ENCODE results near the gene HOTAIR. TPM values are rescaled to one million over a fixed set of nuclear protein-coding genes. Genes with fewer than 3 reads are reported as not detected.
A peak's percentile ranks its signal among the peaks of the same experiment; 100 is the strongest.

The HOTAIR gene
- total RNA-seq, 1 donor from 2014 or later, result not detected

DNA sequence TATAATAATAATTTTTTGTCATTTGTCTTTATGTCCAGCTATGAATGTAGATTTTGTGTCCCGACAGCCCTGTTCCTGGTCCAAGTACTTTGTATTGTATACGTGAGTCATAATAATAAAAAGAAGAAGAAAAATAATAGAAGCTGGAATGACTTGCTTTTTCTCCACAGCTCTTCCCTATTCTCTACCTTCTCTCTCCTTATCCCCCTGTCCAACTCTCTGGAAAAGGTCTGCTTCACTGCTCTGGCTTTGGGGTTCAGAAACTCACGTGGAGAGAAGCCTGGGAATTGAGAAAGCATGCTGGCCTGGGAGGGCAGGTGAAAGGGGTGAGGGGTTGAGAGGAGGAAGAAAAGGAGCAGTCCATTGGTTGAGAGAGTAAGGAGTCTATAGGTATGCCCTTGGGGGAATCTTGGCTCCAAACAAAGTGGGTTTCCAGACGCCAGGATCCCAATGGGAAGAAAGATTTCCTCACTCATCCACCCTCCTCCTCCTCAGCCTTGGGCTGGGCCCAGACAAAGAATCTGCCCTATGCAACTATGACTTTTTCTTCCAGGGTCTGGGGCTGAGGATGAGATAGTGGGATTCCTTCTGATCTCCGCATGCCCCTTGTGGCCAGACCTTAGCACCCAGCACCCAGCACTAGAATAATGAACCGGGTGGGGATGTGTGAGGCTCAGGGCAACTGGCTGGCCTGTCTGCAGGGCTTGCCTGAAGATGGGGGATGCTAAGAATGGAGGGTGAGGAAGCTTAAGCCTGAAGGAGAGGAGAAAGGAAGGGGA lies 38.1 kb upstream of the HOTAIR start:
- no peak for DNase-seq (ENCODE audit: low spot score)
- intact Hi-C loops (cut with DNase I), result no loop called here

DNA sequence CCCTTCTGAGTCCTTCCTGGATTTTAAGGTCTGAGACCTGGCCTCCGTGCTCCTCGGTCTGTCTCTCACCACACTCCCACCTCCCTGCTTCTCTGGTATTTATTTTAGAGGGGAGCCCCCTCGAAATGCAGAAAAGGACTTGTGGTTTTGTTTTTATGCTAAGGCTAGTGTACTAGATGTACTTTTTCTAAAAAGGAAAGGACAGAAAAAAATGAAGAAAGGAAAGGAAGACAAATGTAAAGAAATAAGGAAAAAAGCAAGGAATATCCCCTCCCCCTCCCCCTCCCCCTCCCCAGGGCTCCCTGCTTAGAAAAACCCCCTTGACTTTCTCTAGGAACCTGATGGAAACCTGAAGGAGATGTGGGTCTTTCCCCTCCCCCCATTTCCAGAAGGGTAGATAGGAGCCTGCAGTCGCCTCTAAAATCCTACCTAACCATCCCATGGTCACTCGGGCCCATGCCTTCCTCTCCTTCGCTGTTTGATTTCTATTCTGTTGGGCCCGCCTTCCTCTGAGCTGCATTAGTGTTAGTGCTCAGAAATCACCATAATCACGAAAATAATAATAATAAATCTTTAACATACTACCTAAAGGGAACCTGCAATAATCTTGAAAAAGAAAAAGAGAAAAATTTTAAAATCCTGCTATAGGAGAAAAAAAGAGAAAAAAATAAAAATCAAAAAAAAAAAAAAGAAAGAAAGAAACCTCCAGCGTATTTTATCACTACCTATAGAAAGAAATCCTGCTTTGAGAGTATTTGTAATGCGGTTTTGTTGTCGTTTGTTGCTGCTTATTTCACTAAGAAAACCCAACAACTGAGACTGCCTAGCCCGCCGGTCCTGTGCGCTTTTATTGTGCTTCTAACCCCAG lies 37.1 kb upstream of the HOTAIR start:
- intact Hi-C loops (cut with DNase I), result no loop called here
- DNase-seq (ENCODE audit: low spot score), result no peak

DNA sequence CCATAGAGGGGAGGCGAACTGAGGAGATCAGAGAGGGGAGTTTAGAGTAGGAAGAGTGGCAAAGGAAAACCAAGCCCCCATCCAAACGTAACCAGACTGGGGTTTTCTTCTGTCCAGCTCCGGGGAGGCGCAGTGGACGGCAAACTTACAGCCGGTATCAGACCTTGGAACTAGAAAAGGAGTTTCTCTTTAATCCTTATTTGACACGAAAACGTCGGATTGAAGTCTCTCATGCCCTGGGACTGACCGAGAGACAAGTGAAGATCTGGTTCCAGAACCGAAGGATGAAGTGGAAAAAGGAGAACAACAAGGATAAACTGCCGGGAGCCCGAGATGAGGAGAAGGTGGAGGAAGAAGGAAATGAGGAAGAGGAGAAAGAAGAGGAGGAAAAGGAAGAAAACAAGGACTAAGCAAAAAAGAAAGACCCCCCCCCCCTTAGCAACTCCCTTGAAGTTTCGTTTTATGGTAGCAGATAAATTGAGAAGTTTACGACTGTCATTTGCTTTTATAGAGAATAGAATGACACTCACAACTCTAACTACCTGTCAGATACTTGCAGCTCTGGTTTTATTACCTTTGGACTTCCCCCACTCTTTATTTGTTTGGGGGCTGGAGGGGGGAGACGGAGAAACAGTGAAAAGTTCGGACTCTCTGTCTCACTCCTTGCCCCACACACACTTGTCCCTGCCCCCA lies 36.4 kb upstream of the HOTAIR start:
- intact Hi-C loops (cut with DNase I), result no loop called here
- DNase-seq (ENCODE audit: low spot score), result no peak

DNA sequence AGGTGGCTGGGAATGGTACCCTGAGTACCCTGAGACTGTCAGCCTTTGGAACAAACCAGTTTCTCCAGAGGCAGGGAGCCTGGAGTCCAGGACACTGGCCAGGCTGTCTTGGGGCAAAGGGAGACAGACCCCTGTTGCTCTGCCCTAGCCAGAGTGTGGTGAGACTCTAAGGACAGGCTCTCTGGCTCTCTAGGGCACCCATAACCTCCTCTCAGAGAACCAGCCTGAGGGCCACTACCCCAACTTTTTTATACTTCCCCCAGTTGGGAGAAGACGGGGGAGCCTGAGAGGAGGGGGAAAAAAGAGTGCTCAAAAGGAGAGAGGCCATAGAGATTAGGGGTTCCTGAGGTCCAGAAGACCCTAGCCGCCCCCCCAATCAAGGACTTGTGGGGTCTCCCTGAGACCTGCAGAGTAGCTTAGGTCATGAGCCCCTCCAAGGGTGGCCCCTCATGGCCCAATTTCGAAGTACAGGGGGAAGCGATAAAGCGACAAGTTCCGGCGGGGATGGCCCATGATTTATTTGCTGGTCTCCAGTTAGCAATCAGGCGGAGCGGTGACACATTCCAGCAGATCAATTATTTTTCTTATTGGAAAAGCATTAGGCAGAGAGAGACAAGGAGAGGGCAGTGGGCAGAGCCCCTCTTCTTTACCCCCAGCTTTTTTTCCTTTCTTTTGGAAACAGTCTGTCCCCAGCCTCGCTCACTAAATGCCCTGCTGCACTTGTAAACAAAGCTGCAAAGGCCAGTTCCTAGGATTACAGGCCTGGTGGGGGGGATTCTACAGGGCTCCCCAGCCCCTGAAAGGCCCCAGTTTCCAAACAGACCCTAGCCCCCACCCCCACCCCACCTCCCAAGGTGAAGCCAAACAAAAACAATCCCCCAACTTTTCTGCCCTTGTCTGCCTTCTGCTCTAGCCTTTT lies 35.6 kb upstream of the HOTAIR start:
- intact Hi-C loops (cut with DNase I), result no loop called here
- no peak for DNase-seq (ENCODE audit: low spot score)

DNA sequence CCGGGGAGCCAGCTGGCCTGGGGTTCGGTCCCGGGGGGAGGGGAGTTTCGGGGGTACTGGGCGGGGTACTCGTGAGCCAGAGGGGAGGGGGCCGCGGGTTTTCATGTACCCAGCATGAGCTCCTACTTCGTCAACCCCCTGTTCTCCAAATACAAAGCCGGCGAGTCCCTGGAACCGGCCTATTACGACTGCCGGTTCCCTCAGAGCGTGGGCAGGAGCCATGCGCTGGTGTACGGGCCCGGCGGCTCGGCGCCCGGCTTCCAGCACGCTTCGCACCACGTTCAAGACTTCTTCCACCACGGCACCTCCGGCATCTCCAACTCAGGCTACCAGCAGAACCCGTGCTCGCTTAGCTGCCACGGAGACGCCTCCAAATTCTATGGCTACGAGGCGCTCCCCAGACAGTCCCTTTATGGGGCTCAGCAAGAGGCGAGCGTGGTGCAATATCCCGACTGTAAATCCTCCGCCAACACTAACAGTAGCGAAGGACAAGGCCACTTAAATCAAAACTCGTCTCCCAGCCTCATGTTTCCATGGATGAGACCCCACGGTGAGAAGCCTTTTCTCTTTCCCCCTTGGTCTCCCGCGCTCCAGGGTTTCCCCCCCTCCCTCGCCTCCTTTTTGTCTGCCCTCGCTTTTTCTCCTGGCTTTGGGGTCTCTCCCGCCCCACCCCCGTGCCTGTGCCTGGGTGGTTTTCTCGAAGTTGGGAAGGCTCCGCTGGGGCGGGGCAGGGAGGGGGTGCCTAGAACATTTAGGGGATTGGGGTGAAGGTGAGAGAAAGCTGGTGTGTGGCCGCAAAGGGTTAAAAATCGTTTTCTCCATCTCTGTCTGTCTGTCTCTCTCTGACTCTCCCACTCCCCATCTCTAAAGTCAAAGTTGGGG lies 34.7 kb upstream of the HOTAIR start:
- intact Hi-C loops (cut with DNase I), result no loop called here
- DNase-seq (ENCODE audit: low spot score), result no peak

DNA sequence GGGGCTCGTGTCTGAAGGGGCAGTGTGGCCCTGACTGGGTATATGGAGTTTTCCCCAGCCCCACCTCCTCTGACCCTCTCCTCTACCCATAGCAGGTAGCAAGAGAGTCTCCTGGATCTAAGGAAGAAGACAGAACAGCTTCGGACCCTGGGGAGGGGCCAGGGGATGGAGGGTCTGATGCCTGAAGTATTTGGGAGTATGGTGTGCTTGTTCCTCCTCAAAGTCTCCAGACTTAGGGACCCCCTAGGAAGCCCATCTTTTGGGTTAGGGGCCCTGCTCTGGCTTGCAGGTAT lies 33.5 kb upstream of the HOTAIR start:
- no peak for DNase-seq (ENCODE audit: low spot score)
- intact Hi-C loops (cut with DNase I), result no loop called here

DNA sequence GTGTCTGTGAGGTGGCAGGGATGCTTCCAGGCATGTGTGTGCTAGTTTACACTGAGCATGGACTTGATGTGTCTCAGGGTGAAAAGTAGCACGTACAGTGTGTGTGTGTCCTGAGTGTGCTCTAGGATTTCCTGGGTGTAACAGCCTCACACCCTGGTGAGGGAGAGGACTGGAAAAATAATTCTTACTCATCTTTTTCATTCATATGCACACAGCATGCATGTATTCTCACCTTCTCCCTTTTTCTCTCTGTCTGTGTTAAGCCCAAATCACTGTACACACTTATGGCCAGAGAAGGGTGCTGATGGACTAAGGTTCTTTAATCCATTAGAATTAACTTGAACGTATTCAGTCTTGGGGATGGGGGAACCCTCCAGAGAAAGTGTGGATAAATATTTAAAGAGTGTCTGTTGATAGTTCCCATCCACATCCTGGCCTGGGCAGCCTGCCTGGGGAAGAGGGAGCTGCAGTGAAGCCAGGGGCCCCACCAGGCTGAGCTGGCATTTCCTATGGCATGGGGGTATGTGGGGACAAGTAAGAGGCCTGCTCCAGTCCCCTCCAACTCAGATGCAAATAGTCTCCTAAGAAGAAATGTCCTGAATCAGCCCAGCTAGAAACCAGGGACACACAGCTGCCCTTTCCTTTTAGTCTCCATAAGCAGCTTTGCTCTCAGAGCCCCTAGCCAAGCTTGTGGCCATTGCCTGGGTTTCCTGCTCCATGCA lies 32.9 kb upstream of the HOTAIR start:
- intact Hi-C loops (cut with DNase I), result loop anchor here (2.0 kb wide), 1 partner anchor 193 kb away; no protein-coding TSS in a partner anchor
- DNase-seq (ENCODE audit: low spot score), result no peak

DNA sequence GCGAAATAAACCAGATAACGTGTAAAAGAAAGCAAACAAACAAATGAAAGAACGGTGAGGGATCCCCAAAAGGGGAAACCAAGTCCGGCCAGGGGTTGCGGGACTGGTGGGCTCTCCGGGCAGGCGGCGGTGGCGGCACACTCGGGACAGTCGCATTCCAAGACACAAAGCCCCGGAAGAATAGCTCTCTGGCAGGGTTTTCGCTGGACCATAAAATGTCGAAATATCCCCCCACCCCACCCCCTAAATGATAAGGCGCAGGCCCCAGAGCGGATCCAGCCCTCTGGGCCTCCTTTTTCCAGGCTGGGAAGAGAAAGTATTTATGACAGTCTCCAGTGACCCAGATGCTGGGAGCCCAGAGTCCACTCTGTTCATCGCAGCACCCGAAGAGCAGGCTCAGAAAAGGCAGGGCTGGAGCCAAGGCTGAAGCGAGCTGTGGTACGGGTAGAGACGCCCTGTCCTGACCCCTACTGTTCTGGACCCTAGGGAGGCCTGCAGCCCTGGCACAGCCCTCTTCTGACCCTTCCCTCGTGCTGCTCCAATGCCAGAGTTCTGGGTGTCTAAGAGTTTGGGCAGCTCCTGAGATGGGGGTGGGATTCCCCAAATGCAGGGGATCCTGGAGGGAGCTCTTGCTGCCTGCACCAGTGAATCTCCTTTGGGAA lies 31.9 kb upstream of the HOTAIR start:
- DNase-seq (ENCODE audit: low spot score), result no peak
- intact Hi-C loops (cut with DNase I), result loop anchor here (2.0 kb wide), 1 partner anchor 194 kb away; no protein-coding TSS in a partner anchor

DNA sequence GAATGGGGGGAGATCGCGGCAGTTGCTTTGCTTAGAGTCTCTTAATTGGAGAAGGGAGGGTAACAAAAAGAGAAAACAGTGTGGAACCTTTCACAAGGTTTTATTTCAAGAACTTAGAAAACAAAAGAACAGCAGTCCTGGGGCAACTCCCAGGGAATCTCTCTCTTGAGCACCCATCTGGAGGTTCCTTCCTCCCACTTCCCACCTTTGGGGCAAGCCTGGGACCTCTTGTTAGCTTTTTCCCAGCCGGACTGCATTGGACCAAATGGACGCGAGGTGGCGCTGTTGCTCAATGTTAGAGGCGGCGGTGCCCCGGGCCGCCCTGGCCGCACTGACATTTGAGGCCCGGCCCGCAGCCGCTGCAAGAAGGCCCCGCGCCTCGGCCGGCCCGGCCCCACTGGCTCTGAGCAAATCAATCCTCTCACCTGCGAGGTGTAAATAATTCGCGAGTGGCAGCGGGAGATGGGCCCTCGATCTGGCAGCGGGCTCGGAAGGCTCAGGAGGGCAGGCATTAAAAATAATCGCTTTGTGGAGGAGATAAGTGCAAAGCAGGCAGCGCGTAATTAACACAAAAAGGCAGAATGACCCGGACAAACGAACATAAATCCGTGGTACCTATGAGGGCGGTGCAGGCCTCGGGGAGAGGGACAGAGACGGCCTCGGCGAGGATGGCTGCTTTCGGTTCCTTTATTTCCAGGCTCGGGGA lies 31.3 kb upstream of the HOTAIR start:
- intact Hi-C loops (cut with DNase I), result loop anchor here (2.0 kb wide), 1 partner anchor 195 kb away; no protein-coding TSS in a partner anchor

DNA sequence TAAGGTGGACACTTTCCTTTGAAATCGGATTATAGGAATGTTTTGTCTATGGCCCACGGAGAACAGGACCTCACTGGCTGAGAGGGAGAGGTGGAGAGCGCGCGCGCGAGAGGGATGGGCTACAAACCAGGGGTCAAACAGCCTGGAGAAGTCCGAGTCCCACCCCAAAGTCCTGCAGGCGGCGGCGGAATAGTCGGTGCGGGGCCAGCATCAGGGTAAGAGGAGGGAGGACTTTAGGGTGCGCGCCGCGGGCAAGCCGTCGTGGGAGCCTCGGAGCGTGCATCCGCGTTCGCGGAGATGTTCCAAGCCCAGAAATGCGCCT lies 30.7 kb upstream of the HOTAIR start:
- intact Hi-C loops (cut with DNase I), result no loop called here
- no peak for DNase-seq (ENCODE audit: low spot score)

More for the DNA sequence above, 31.3 kb upstream of the HOTAIR start:
- peak; percentile 94 for DNase-seq (ENCODE audit: low spot score)

DNA sequence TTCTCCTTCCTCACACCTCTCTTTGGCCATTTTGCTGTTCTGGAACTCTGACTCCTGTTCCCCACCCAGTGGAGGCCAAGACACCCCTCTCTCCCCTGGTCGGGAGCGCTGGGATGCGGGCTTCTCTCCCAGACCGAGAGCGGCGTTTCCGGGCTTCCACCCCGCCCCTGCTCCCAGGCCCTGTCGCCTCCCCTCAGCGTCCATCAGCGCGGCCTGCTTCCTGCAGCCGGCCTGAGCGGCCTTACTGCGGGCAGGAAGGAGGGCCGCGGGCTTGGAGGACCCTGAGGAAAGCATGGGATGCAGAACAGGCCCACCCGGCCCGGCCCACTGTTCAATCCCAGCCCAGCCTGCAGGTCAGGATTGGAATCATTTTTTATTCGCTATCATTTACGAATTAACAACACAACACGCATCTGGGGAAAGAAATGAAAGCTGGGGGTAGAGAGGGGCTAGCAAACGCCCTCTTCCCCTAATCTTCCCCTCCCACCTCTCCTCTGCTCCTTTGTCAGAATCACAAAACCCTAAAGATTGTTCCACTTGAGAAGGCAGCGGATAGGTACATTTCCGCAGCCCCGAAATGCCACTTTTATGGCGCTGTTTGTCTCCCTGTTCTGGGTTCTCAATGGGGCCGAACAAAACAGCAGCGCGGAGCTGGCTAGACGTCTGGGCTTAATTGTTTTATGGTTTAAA lies 30.2 kb upstream of the HOTAIR start:
- intact Hi-C loops (cut with DNase I), result no loop called here
- DNase-seq (ENCODE audit: low spot score), result no peak

DNA sequence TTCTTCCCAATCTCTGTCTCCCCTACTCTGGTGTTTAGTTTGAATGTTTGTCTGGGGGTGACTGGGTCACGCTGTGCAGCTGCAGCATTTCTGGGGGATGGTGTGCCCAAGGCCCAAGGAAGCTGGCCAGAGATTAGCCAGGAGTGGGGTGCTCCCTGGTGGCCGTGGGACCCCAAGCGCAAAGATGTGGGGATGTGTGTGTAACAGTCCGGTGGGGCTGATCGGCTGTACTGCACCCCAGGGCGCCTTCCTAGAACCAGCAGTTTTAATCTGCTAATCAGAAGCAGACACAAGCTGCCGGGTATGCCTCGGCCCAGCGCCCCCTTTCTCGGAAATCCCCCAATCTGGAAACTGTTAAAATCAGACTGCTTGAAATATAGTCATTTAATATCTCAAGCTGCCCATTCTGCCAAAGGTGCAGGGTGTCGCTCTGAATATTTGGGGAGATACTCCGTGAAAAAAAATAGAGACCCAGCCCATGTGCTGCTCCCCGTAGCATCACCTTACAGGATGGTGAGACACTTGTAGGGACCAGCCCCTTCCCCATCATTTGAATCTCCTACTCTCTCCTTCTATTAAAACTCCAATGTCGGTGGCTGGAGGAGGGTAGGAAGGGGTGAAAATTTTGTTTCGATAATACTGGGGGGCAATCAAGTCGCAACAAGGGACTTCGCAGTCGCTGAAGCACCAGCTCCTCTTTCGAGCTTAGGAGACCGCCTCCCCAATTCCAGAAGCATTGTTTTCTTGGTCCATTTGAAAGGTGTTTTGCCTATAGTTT lies 29.5 kb upstream of the HOTAIR start:
- DNase-seq (ENCODE audit: low spot score), result no peak

DNA sequence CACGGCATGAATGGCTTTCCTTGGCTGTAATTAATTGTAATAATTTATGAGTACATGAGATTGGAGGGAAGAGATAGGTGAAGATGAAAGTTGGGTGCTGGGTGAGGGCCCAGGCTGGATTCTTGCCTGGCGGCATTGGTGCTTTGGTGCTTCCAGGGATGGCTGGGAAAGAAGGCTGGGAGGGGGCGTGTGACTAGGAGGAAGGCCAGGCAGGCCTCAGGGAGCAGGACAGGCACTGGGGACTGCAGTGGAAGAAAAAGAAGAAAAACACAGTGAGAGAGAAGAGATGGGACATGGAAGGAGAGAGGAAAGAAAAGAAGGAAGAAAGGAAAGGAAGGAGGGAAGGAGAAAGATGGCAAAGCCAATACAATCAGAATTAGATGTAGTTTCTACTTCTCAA lies 28.9 kb upstream of the HOTAIR start:
- DNase-seq (ENCODE audit: low spot score), result no peak
- intact Hi-C loops (cut with DNase I), result no loop called here

More for the DNA sequence above, 29.5 kb upstream of the HOTAIR start:
- intact Hi-C loops (cut with DNase I), result no loop called here

DNA sequence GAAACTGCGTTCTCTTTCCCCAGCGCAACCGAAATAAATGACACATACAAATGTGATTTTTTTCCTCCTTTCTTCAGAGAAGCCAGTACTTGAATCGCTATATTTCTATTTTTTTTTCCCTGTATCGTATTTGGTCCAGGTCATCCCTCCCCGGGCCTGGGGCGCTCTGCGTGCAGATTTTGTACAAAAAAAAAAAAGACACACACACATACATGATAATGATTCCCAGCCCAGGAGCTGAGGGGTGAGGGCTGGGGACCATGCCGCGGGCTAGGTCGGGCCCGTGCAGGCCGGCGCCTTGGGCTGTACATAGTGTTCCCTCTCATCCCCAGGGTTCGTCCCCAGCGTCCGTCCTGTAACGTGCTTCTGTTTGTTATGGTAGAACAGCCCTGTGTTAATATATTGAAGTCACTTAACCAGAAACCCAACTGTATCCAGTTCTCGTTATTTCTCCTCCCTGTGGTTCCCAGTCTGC lies 28.2 kb upstream of the HOTAIR start:
- intact Hi-C loops (cut with DNase I), result no loop called here
- DNase-seq (ENCODE audit: low spot score), result no peak

DNA sequence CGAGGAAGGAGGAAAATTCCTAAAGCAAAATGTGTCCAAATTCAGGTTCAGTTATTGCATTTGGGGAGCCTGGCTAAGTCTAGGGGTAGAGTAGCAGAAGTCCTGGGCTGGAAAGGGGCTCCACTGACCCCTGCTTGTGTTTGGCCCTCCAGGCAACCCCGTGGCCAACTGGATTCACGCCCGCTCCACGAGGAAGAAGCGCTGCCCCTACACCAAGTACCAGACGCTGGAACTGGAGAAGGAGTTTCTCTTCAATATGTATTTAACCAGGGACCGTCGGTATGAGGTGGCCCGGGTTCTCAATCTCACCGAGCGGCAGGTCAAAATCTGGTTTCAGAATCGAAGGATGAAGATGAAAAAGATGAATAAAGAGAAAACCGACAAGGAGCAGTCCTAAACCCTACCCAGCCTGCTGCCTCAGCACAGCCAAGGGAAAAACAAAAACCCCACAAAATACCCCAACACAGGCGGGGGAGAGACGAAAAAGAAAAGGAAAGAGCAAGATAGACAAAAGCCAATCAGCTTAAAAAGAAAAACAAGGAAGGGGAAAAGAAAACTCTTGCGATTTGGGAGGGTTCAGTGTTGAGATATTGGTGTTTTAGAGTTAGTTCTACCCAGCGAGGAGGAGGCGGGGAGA lies 27.6 kb upstream of the HOTAIR start:
- intact Hi-C loops (cut with DNase I), result no loop called here

More for the DNA sequence above, 27.6 kb upstream of the HOTAIR start:
- DNase-seq (ENCODE audit: low spot score), result no peak
